Uterus (tissue), 4 donors: Measurements from ENCODE around the gene DYRK3. TPM values are rescaled to one million over a fixed set of nuclear protein-coding genes. Genes with fewer than 3 reads are reported as not detected.

Experiments
- DNase-seq, 2 donors: peaks; one replicate each; pipeline ENCODE4 v3.0.0-alpha.2; 2019 to 2020
- H3K27ac ChIP-seq, 2 donors: fragments of 200-600 bp; sonication (generic); 1 replicate in 1 of 2; 2 replicates in 1 of 2; pipeline ENCODE4 v1.5.1; 2016 to 2018
- H3K27me3 ChIP-seq, 2 donors: fragments of 200-600 bp; sonication (generic); one replicate each; pipeline ENCODE4 v1.5.1; 2018 to 2019; ENCODE audit warnings: control low read depth in 1 of 2
- H3K36me3 ChIP-seq, 2 donors: fragments of 200-600 bp; sonication (generic); one replicate each; pipeline ENCODE4 v1.5.1; 2019; ENCODE audit warnings: control low read depth in 1 of 2
- H3K4me1 ChIP-seq, 2 donors: fragments of 200-600 bp; sonication (generic); one replicate each; pipeline ENCODE4 v1.5.1; 2018 to 2019; ENCODE audit warnings: control low read depth in 1 of 2
- H3K4me3 ChIP-seq, 2 donors: fragments of 200-600 bp; sonication (generic); 1 replicate in 1 of 2; 2 replicates in 1 of 2; pipeline ENCODE4 v1.5.1; 2018 to 2019; ENCODE audit warnings: mild to moderate bottlenecking in 1 of 2
- H3K9me3 ChIP-seq, 2 donors: fragments of 200-600 bp; sonication (generic); one replicate each; pipeline ENCODE4 v1.5.1; 2019; ENCODE audit warnings: control low read depth in 1 of 2
- POLR2A ChIP-seq, 2 donors: fragments of 450-650 bp; IDR thresholded peaks; one replicate each; pipeline ENCODE4 v1.6.1; 2016; ENCODE audit warnings: antibody characterized with exemption in 2 of 2, mild to moderate bottlenecking in 1 of 2, moderate library complexity in 1 of 2
- intact Hi-C: fragments of 100-400 bp; cut with DNase I; formaldehyde crosslinking; loops from one replicate; pipeline ENCODE4 v1.15.1; 2023; ENCODE audit warnings: low total_unique reads
- total RNA-seq, 4 donors: library from RNA; depleted of rRNA in 3 of 4; stranded (reverse); fragments of >200 nt in 3 of 4; gene quantifications; one replicate each; pipeline versions ENCODE4 v1.1.0 to v1.2.4, GENCODE V29; 2014 to 2023
- TF ChIP-seq, protein P1 (sequence below), 4 experiments: fragments of 200-600 bp in 2 of 4; fragments of 450-650 bp in 2 of 4; sonication (generic) in 2 of 4; IDR thresholded peaks; one replicate each; pipeline ENCODE4 v1.5.1; 2016 to 2019; ENCODE audit warnings: antibody characterized with exemption in 4 of 4, mild to moderate bottlenecking in 2 of 4, moderate library complexity in 1 of 4
- donor health status: DM: yes; HTN: yes; CAD: no.

DYRK3 gene
- total RNA-seq, 4 donors from 2014 or later = 10.8 to 24.7 (median 14.7) TPM

DNA sequence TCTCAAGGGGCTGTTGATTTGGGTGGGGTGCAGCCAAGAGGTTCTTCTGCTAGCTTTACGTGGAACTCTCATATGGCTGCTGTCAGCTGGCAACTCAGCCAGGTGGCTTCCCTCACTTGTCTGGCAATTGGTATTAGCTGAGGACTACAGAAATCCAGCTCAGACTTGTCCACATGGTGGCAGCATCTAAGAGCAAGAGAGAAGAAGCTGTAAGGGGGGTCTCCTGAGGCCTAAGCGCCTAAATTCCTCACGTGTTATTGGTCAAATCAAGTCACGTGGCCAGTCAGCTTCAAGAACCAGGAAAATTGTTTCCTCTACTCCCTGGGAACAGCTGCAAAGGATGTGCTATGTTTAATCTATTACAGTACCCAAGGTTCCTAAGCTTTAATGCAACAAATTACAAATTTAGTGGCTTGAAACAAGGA lies 4.2 kb upstream of the DYRK3 start:
- intact Hi-C loops = no loop called here
- H3K27ac ChIP-seq = peak overlapping the region; percentile 3 to 89
- peak; percentile 76 to 91 for DNase-seq

DNA sequence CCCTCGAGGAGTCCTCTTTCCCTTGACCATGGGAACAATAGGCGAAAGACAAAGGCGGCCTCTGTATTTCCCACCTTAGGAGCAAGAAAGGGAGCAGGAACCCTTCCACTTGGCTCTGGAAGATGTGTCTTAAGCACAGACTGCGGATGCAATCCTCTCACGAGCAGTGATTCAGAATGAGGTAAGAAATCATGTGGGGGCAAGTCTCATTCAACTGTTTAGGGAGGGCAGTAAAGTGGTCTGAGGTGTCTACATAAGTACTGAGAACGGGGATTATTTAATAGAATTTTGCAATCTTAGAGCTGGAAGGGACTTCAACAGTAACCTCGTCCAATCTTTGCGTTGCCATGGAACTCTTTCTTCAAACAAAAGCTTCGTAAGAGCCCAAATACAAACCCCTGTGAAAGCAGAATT lies 1.6 kb upstream of the DYRK3 start:
- Histone ChIP-seq H3K27me3 (no peaks in the 10 kb centered on the region), H3K9me3 (no peaks in the 10 kb centered on the region), H3K27ac (peak overlapping the region; percentile 82 to 89), H3K4me1 (peaks cover 0 to 7% of the 10 kb centered on the region in 2 donors), H3K36me3 (no peaks in the 10 kb centered on the region), H3K4me3 (no peak overlapping the region)
- DNase-seq = peak; percentile 64 to 83
- TF ChIP-seq, protein P1, sequence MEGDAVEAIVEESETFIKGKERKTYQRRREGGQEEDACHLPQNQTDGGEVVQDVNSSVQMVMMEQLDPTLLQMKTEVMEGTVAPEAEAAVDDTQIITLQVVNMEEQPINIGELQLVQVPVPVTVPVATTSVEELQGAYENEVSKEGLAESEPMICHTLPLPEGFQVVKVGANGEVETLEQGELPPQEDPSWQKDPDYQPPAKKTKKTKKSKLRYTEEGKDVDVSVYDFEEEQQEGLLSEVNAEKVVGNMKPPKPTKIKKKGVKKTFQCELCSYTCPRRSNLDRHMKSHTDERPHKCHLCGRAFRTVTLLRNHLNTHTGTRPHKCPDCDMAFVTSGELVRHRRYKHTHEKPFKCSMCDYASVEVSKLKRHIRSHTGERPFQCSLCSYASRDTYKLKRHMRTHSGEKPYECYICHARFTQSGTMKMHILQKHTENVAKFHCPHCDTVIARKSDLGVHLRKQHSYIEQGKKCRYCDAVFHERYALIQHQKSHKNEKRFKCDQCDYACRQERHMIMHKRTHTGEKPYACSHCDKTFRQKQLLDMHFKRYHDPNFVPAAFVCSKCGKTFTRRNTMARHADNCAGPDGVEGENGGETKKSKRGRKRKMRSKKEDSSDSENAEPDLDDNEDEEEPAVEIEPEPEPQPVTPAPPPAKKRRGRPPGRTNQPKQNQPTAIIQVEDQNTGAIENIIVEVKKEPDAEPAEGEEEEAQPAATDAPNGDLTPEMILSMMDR (IDR thresholded peaks at IDR 0.05) = no peak
- TF ChIP-seq POLR2A (IDR thresholded peaks at IDR 0.05) = peak in 1 of 2 donors; percentile 29
- intact Hi-C loops = no loop called here

More for the DNA sequence above, 4.2 kb upstream of the DYRK3 start:
- H3K4me3 ChIP-seq = no peak overlapping the region
- H3K4me1 ChIP-seq = peaks cover 0 to 7% of the 10 kb centered on the region in 2 donors
- TF ChIP-seq POLR2A (IDR thresholded peaks at IDR 0.05) = no peak
- TF ChIP-seq, protein P1 (IDR thresholded peaks at IDR 0.05) = peak; percentile 50 to 65 (median 62)
- no peaks in the 10 kb centered on the region for H3K9me3 ChIP-seq
- H3K36me3 ChIP-seq = no peaks in the 10 kb centered on the region
- no peaks in the 10 kb centered on the region for H3K27me3 ChIP-seq

DNA sequence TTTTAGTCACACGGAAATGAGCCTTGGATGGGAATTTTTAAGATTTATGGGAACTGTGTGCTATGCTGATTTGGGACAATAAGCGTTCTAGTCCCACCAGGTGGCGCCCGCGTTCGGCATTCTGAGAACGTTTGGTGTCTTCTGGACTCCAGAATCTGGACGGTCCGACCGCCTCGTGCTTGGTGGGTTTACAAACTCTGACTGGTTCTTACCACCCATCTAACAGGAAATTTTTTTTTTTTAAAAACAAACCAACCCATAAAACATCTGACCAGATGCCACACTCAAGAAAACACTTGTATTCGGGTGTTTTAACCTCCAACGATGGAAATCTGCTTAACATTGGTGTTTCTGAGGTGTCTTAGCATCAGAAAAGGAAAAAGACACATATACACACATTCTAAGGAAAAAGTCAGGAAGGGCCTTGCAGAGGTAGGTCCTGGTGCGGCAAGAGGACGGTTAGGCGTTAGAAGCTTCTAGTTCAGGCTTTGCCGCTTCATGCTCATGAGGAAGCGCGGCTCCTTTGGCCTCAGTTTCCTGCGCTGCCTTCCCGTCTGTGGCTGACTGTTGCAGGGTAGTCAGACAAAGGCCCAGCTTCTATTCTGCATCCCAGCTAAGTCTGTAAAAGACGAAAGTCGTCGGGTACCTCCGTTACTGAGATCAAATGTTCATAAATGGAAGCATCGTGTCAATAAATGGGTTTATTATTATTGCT lies 814 bp upstream of the DYRK3 start:
- peak overlapping the region; percentile 82 to 89 for H3K27ac ChIP-seq
- no peaks in the 10 kb centered on the region for H3K36me3 ChIP-seq
- H3K9me3 ChIP-seq = no peaks in the 10 kb centered on the region
- DNase-seq = peak; percentile 94 to 98
- H3K27me3 ChIP-seq = no peaks in the 10 kb centered on the region
- H3K4me3 ChIP-seq = peak overlapping the region; percentile 64 to 91
- intact Hi-C loops = no loop called here
- no peak for TF ChIP-seq POLR2A (IDR thresholded peaks at IDR 0.05)
- TF ChIP-seq, protein P1 (IDR thresholded peaks at IDR 0.05) = peak; percentile 78 to 85 (median 84)
- H3K4me1 ChIP-seq = peaks cover 0 to 7% of the 10 kb centered on the region in 2 donors

DNA sequence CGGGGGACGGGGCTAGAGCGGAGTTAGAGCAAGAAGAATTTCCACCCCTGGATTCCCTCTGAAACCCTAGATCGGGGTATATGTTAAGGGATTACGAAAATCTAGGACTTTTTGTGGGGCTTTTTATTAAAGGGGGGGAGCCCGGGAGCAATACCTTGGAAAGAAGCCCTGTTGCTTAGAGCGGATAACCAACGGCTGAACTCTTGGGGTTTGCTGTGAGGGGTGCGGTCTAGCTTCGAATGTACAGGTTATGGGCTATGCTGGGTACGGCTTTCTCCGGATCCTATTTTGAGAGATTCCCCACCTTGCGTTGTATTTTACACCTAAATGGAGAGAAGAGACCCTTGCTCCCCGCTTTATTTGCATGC lies 626 bp downstream of the DYRK3 start:
- Histone ChIP-seq H3K27me3 (no peaks in the 10 kb centered on the region), H3K4me3 (peak overlapping the region; percentile 64 to 91), H3K4me1 (peaks cover 0 to 7% of the 10 kb centered on the region in 2 donors), H3K9me3 (no peaks in the 10 kb centered on the region), H3K36me3 (no peaks in the 10 kb centered on the region), H3K27ac (peak overlapping the region; percentile 82 to 89)
- no peak for DNase-seq
- intact Hi-C loops = no loop called here
- TF ChIP-seq POLR2A (IDR thresholded peaks at IDR 0.05) = no peak
- TF ChIP-seq, protein P1 (IDR thresholded peaks at IDR 0.05) = no peak

- Histone ChIP-seq H3K27ac (peak overlapping the region; percentile 82 to 89), H3K36me3 (no peaks in the 10 kb centered on the region), H3K4me1 (peaks cover 0 to 7% of the 10 kb centered on the region in 2 donors), H3K9me3 (no peaks in the 10 kb centered on the region), H3K4me3 (peak overlapping the region in 1 of 2 donors; percentile 91), H3K27me3 (no peaks in the 10 kb centered on the region)
- no peak for DNase-seq
- intact Hi-C loops = no loop called here
- TF ChIP-seq POLR2A (IDR thresholded peaks at IDR 0.05) = no peak
- TF ChIP-seq, protein P1 (IDR thresholded peaks at IDR 0.05) = no peak
These were observed 1.3 kb downstream of the DYRK3 start for GRCh38 chr1:206636671-206637070.
